HG03175 (cell line): ENCODE results near the gene DNAJC11.
"Not testable (repeated sequence)": the region's sequence is repeated elsewhere in the genome, so short reads cannot be mapped to it uniquely, and the experiment has no call there.

Experiments
- ATAC-seq: cut with Tn5 transposase; IDR thresholded peaks from one replicate; pipeline ENCODE4 v1.9.1; 2021; ENCODE audit warnings: mild to moderate bottlenecking, moderate library complexity; ENCODE audit not compliant: unreplicated experiment

Gene DNAJC11

GRCh38 chr1:6601923-6602668, 99.5 kb downstream of the DNAJC11 start:
- peak; percentile 28 for ATAC-seq

DNA sequence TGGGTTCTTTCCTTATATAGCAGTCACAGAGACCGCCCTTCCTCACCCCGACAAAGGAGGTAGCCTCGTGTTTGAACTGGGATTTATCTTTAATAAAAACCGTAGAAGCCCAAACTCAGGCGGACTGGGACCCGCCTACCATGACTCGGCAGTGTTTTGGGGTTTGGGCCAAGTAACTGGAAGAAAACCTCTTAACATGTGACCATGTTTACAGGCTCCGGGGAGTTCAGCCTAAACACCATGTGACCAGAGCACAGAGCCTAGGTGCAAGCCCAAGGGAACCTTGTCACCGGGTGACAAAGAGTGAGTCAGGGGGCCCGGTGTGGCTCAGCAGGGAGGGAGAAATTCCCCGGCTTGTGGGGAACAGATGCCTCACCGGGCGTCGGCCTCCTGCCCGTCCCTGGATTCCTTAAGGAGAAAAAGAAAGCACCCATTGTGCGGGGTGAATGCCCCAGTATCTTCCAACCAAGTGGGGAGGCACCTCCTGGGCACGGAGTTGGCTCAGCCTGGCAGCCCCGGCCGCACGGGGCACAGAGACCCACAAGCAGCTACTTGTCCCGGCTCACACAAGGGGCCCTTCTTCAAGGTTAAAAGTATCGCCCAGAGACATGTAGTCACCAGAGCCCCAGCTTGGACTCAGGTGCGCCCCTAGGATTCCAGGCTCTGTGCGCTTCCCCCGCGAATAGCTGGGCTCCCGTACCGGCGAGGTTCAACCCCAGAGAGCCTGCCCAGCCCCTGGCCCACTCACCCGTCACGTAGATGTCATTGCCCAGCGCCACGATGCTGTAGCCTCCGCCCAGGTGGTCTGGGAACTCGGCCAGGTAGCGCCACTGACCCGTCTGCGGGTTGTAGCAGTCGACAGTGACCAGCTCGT, 100.3 kb downstream of the DNAJC11 start:
- ATAC-seq: peak; percentile 35

DNA sequence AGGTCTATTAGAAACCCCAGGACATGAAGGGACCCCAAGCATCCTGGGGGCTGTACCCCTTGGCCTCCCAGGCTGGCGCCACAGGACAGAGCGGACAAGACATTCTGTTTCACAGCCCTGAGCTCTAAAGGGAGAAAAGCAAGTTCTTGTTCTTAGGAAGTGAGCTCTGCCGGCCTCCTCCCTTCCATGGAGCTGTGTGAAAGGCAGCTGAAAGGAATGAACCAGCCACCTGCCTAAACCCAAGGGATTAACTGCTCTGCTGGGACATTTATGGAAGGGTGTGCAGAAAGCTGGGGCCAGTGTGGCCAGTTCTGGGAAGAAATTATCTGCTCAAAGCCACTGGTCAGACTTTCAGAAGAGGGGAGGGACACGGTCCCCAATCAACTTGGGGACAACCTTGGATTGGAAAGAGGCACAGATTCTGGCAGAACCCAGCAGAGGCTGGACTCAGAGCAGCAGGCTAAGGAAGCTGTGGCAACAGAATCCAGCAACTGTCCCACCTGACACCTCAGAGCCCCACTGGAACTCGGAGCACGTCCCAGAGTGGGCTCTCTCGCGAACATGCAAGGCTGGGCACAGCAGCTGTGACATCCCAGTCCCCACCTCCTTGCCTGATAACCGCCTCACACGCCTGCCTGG, 101.1 kb downstream of the DNAJC11 start:
- no peak for ATAC-seq

- ATAC-seq: not testable (repeated sequence)
These were observed 101.6 kb downstream of the DNAJC11 start for GRCh38 chr1:6599991-6600390.

GRCh38 chr1:6599141-6599975, 102.3 kb downstream of the DNAJC11 start:
- ATAC-seq: no peak

DNA sequence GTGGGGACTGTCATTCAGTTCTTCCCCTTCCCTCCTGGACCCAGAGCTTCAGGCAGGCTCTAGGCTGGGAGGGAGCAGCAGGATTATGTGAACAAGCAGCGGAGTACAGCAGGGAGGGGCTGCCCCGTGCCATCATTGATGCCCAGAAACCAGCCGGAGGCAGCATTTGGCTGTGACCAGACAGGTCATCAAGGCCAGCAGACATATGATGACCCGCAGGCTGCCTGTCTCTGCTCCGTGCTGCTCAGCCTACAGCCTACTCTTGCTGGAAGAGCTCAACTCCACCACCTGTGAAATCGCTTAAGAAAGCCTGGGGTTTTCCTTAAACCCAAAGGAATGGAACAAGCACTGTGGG, 103.9 kb downstream of the DNAJC11 start:
- ATAC-seq: no peak

GRCh38 chr1:6596886-6597776, 104.5 kb downstream of the DNAJC11 start:
- no peak for ATAC-seq

GRCh38 chr1:6596351-6596750, 105.3 kb downstream of the DNAJC11 start:
- ATAC-seq: no peak

GRCh38 chr1:6594977-6595740, 106.5 kb downstream of the DNAJC11 start:
- ATAC-seq: no peak

DNA sequence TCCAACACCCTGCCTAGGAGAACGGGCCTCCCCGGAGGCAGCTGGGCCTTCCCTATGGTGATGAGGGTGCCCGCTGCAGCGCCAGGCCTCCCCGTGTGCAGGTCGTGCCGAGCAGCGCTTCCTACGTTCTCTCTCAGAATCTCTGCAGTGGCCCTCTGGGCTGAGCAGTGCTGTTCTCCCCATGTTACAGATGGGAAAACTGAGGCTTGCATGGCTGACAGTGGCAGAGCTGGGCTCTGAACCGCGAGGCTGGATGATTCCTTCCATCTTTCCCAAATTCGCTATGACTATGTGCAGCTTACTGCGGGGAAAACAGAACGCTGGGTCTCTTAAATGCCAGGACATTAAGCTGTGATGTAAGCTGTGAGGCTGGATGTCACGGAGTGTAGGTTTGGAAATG, 107.8 kb downstream of the DNAJC11 start:
- ATAC-seq: no peak

GRCh38 chr1:6592865-6593593, 108.6 kb downstream of the DNAJC11 start:
- no peak for ATAC-seq

GRCh38 chr1:6592441-6592840, 109.2 kb downstream of the DNAJC11 start:
- ATAC-seq: no peak

DNA sequence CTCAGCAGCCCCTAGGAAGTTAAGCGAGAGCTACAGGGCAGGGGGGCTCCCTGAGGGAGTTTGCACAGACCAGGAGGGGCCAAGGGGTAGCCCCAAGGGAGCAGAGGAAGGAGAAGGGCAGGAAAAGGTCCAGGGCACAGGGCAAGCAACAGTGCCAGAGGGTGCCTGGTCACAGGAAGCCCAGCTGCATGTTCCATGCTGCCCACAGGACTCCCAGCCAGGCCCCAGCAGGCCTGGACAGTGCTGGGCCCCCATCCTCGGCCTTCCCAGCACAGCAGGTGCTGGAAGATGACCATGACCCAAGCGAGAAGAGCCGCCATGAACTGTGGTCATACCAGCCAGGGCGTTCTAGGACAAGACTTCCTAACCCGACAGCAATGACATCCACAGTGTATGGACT, 110.0 kb downstream of the DNAJC11 start:
- ATAC-seq: no peak

- no peak for ATAC-seq
These were observed 110.4 kb downstream of the DNAJC11 start for GRCh38 chr1:6591222-6591621.

DNA sequence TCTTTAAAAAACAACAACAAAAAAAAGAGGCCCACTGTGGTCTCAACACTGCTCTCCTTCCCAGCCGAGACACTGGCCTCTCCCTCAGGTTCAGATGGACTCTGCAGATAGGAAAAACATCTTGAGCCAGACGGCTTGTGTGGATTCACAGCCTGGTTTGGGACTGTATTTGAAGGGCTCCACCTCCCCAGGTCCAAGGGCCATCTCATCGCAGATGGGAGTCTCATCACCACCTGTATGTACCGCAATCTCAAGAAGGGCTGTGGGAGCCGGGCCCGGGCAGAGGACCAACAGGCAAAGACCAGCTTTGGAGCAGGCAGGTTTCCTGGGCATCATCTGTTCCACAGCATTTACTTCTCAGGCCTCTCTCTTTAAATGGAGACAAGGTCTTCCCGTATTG, 111.6 kb downstream of the DNAJC11 start:
- no peak for ATAC-seq

GRCh38 chr1:6588893-6589520, 112.6 kb downstream of the DNAJC11 start:
- no peak for ATAC-seq

DNA sequence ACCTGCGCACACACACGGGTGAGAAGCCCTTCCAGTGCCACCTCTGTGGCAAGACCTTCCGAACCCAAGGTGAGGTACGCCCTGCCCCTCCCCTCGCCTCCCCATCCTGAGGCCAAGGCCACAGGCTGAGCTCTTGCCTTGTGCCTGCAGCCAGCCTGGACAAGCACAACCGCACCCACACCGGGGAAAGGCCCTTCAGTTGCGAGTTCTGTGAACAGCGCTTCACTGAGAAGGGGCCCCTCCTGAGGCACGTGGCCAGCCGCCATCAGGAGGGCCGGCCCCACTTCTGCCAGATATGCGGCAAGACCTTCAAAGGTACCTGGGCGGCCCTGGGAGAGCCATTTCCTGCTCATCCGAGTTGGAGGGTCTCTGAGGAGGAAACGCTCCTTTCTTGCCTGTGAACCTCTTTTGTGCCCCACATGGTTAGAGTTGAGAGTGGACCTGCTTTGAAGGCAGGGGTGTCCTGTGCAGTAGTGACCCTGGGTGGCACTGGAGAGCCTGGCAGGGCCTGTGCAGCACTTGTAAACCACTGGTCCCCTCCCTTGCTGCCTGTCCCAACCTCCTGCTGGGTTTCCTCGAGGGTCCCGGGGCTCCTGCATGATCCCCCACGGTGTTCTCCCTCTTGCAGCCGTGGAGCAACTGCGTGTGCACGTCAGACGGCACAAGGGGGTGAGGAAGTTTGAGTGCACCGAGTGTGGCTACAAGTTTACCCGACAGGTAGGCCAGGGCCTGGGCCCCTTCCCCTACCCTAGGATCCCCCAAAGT, 113.3 kb downstream of the DNAJC11 start:
- ATAC-seq: no peak
